ENCODE data around the gene PRKCQ.

GRCh38 chr10:6460861-6461409 is 119.1 kb downstream of the PRKCQ start:
- TF ChIP-seq, protein P1, sequence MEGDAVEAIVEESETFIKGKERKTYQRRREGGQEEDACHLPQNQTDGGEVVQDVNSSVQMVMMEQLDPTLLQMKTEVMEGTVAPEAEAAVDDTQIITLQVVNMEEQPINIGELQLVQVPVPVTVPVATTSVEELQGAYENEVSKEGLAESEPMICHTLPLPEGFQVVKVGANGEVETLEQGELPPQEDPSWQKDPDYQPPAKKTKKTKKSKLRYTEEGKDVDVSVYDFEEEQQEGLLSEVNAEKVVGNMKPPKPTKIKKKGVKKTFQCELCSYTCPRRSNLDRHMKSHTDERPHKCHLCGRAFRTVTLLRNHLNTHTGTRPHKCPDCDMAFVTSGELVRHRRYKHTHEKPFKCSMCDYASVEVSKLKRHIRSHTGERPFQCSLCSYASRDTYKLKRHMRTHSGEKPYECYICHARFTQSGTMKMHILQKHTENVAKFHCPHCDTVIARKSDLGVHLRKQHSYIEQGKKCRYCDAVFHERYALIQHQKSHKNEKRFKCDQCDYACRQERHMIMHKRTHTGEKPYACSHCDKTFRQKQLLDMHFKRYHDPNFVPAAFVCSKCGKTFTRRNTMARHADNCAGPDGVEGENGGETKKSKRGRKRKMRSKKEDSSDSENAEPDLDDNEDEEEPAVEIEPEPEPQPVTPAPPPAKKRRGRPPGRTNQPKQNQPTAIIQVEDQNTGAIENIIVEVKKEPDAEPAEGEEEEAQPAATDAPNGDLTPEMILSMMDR (IDR thresholded peaks at IDR 0.05; ENCODE audit: insufficient read depth, low read length) = no peak
- TF ChIP-seq REST (IDR thresholded peaks at IDR 0.05; ENCODE audit: insufficient replicate concordance, low read depth) (no peak), POLR2AphosphoS5 (IDR thresholded peaks at IDR 0.05; ENCODE audit: low read depth) (no peak), GABPA (IDR thresholded peaks at IDR 0.05; ENCODE audit: low read depth) (no peak), SPI1 (IDR thresholded peaks at IDR 0.05; ENCODE audit: borderline replicate concordance, low read depth) (no peak)

Measured in HL-60 (cell line).